Progenitor cell of endocrine pancreas (in vitro differentiated cells): ENCODE measurements around the gene HIF3A. TPM values are rescaled to one million over a fixed set of nuclear protein-coding genes. Genes with fewer than 3 reads are reported as not detected.
A peak's percentile ranks its signal among the peaks of the same experiment; 100 is the strongest.

Experiments used
- DNase-seq: peaks from one replicate; pipeline ENCODE4 v3.0.0; 2021; ENCODE audit warnings: low spot score; ENCODE audit not compliant: unreplicated experiment
- H3K27ac Mint-ChIP-seq: 2 replicates; pipeline ENCODE4 v1.8.0; 2021; ENCODE audit warnings: mild to moderate bottlenecking, moderate library complexity, mixed read lengths
- H3K27me3 Mint-ChIP-seq: 2 replicates; pipeline ENCODE4 v1.8.0; 2021; ENCODE audit warnings: mixed read lengths
- H3K36me3 Mint-ChIP-seq: 2 replicates; pipeline ENCODE4 v1.8.0; 2022; ENCODE audit warnings: mixed read lengths; ENCODE audit not compliant: insufficient read depth
- H3K4me1 Mint-ChIP-seq: 2 replicates; pipeline ENCODE4 v1.8.0; 2021; ENCODE audit warnings: low read depth, mixed read lengths
- H3K4me3 Mint-ChIP-seq: 2 replicates; pipeline ENCODE4 v1.8.0; 2021; ENCODE audit warnings: low read depth, mild to moderate bottlenecking, moderate library complexity, mixed read lengths
- H3K9me3 Mint-ChIP-seq: 2 replicates; pipeline ENCODE4 v1.8.0; 2021; ENCODE audit warnings: low read depth, mixed read lengths
- total RNA-seq: library from RNA; stranded (reverse); gene quantifications from 2 replicates; pipeline ENCODE4 v1.2.1, GENCODE V29; 2021
- TF ChIP-seq, protein P1 (sequence below): fragments of 200-600 bp; sonication (generic); IDR thresholded peaks from one replicate; pipeline ENCODE4 v1.5.0; 2021; ENCODE audit warnings: antibody characterized with exemption, mild to moderate bottlenecking; ENCODE audit not compliant: unreplicated experiment

Gene HIF3A
- total RNA-seq, 1 donor from 2014 or later: 37.6 TPM

DNA sequence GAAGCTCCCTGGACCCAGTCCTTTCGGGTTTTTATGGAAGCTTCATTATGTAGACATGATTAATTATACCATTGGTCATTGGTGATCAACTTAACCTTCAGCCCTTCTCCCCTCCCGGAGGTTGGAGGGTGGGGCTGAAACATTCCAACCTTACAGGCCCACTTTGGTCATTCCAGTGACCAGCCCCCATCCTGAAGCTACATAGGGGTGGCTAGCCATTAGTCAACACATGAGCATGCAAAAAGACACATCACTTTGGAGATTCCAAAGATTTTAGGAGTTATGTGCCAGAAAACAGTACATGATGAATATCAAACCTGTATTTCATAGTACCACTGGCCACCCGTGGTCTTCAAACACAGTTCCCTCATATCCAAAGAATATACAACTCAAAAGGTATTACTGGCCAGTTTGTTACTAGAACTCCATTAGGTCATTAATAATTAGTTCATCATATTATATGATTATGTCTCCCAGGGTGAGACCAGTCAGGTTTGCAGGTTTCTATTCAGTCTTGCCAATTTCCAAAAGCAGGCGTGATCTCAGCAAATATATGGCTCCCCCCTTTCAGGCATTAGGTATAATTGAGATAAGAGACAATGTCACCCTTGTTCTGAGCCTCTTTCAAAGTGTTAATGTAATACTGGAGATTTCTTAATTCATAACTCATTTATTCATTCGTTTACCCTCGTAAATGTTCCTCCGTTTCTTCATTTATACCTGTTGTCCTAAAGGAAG is 61.2 kb downstream of the HIF3A start:
- no peak for DNase-seq
- Mint-ChIP-seq H3K27me3 (no peaks in the 10 kb centered on the region), H3K9me3 (no peaks in the 10 kb centered on the region), H3K27ac (peak overlapping the region; percentile 55), H3K4me1 (peaks cover 24% of the 10 kb centered on the region), H3K4me3 (no peak overlapping the region), H3K36me3 (peaks cover 11% of the 10 kb centered on the region)
- TF ChIP-seq, protein P1, sequence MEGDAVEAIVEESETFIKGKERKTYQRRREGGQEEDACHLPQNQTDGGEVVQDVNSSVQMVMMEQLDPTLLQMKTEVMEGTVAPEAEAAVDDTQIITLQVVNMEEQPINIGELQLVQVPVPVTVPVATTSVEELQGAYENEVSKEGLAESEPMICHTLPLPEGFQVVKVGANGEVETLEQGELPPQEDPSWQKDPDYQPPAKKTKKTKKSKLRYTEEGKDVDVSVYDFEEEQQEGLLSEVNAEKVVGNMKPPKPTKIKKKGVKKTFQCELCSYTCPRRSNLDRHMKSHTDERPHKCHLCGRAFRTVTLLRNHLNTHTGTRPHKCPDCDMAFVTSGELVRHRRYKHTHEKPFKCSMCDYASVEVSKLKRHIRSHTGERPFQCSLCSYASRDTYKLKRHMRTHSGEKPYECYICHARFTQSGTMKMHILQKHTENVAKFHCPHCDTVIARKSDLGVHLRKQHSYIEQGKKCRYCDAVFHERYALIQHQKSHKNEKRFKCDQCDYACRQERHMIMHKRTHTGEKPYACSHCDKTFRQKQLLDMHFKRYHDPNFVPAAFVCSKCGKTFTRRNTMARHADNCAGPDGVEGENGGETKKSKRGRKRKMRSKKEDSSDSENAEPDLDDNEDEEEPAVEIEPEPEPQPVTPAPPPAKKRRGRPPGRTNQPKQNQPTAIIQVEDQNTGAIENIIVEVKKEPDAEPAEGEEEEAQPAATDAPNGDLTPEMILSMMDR: no peak

DNA sequence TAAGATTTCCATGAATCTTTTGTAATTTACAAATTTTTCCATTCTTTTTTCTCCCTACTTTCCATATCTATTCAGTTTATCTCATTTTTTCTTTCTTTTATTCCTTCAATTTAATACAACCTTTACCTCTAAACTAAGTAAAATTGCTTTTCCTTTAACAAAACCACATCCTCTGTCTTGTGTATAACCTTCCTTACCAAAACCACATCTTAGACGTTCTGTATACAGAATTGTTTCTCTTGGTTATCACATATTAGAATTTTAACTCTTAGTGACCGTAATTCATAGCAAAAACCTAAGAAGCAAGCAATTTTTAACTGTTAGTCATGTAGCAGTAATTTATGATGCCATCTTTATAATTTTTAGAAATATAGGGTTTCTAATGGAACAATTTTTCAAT is 65.1 kb downstream of the HIF3A start:
- Mint-ChIP-seq H3K4me3 (no peak overlapping the region), H3K4me1 (peaks cover 25% of the 10 kb centered on the region), H3K27ac (no peak overlapping the region), H3K27me3 (no peaks in the 10 kb centered on the region), H3K9me3 (no peaks in the 10 kb centered on the region), H3K36me3 (peaks cover 15% of the 10 kb centered on the region)
- TF ChIP-seq, protein P1: no peak
- DNase-seq: no peak

DNA sequence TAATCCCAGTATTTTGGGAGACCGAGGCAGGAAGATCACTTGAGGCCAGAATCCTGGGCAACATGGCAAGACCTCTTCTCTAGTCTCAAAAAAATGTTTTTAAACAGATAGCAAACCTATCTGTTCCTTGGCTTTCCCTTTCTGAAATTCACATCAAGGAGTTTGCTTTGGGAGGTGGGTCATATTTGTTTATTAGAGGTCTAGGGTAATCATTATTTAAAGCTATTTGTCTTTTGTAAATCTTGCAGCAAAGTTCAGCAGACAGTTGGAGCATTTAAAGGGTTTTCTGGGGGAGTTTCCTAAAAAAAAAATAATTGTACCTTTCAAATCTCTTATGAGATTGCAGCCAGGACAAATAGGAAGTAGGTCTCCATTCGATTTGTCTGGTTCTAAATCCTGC is 67.5 kb downstream of the HIF3A start:
- Mint-ChIP-seq H3K4me3 (no peak overlapping the region), H3K36me3 (peaks cover 13% of the 10 kb centered on the region), H3K4me1 (peaks cover 10% of the 10 kb centered on the region), H3K9me3 (no peaks in the 10 kb centered on the region), H3K27me3 (no peaks in the 10 kb centered on the region), H3K27ac (no peak overlapping the region)
- no peak for DNase-seq
- TF ChIP-seq, protein P1: no peak

DNA sequence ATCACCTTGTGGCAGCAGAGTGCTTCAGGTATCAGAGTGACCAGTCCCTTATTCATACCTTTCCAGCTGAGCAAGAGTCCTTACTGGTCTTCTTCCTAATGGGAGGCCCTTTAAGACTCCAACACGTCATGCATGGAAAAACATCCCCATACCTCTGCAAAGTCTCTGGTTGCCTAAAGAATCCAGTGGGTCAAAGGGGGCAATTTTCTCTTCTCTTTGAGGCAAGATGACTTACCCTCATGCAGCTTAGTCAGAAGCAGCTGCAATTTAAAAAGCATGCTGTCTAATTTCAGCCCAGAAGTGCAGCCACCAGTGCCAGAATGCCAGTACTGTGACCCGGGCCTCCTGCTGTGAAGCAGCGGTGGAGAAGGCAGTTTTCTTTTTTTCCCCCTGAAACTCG is 68.7 kb downstream of the HIF3A start:
- peaks cover 10% of the 10 kb centered on the region for H3K4me1 Mint-ChIP-seq
- TF ChIP-seq, protein P1: no peak
- no peaks in the 10 kb centered on the region for H3K27me3 Mint-ChIP-seq
- DNase-seq: no peak
- no peak overlapping the region for H3K4me3 Mint-ChIP-seq
- no peaks in the 10 kb centered on the region for H3K9me3 Mint-ChIP-seq
- H3K27ac Mint-ChIP-seq: no peak overlapping the region
- peaks cover 13% of the 10 kb centered on the region for H3K36me3 Mint-ChIP-seq

DNA sequence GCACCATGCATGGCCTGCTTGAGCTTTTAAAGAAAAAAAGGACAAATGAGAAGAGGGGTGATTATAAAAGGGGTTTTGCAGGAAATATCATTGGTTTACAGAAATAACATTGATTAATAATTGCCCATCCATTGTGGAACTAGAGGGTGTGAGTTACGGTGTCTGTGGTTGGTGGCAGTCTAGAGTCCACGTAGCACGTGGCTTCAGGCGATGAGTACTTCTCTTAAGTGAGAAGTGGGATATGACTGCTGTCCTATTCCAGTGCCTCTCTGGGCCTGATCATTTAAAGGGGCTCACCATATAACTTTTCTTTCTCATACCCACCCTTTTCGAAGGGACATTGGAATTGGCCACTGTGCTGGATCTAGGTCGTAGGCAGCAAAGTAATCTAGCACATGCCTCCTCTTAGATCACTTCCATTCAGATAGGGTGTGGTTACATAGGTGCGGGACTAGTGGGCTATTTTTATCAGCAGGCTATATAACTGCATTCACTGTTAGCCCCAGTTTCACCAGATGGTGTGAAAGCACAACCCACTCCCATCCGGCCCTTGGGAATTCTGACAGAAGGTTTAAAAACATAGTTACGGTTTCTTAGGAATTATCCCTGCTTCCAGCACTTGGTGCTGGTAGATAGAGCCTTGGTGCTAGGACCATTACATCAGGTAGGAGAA is 69.9 kb downstream of the HIF3A start:
- Mint-ChIP-seq H3K27ac (no peak overlapping the region), H3K36me3 (peaks cover 13% of the 10 kb centered on the region), H3K27me3 (no peaks in the 10 kb centered on the region), H3K9me3 (no peaks in the 10 kb centered on the region), H3K4me3 (no peak overlapping the region), H3K4me1 (peaks cover 10% of the 10 kb centered on the region)
- no peak for DNase-seq
- TF ChIP-seq, protein P1: no peak
